ENCODE measurements around the gene MAPK8IP1. TPM values are rescaled to one million over a fixed set of nuclear protein-coding genes. Genes with fewer than 3 reads are reported as not detected.

MAPK8IP1 gene
- total RNA-seq, 1 donor from 2014 or later, result 0.49 TPM

DNA sequence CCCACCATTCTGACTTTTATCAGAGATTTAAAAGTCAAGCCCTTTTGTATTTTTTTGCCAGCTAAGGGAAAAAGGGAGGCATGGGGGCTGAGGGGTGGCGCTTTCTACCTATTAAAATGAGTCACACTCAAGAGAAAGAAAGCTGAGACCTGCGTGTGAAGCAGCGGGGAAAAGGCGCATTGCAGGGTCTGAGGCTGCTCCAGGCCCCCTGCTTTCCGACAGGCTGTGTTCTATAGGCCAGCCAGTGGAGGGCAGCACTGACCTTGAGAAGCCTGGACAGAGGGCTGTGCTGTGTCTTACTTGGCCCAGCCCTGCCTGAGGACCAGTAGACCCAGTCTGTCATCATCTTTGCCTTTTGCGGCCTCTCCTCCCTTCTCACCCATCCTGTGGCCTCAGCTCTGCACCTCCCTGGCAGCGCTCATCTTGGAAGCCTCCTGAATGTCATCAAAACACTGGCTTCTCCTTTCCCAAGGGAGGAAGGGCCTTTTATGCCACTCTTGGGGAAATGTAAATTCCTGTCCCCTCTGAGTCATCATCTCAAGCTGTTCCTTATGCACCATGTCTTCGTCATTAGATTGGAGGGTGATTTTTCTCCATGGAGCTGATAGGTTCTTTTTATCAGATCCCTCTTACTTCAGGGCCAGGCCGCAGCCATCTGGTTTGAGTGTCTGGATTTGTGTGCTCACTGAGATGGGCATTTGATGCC, 12.6 kb upstream of the MAPK8IP1 start:
- Mint-ChIP-seq H3K27ac (no peak overlapping the region), H3K36me3 (ENCODE audit: low read depth) (peaks cover 38% of the 10 kb centered on the region), H3K4me1 (no peaks in the 10 kb centered on the region), H3K27me3 (no peaks in the 10 kb centered on the region), H3K4me3 (no peak overlapping the region), H3K9me3 (no peaks in the 10 kb centered on the region)
- DNase-seq, result peak; percentile 76
- intact Hi-C loops (cut with micrococcal nuclease), result no loop called here

DNA sequence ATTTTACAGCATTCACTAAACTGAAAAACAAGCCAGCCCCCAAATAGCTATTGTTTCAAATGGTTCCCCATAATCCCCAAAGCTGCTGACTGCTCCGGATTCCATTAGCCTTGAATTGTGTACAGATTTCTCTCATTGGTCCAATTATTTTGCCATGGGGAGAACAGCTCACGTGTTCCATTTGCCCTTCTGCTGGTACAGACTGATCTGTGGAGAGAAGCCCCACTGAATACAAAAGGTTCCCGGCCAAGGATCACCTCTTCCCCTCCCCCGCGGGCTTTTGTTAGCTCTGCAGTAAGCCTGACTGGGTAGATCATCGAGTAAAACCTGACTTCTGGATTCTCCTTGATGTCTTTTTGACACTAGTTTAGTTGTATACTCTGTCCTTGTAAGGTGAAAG, 9.1 kb upstream of the MAPK8IP1 start:
- Mint-ChIP-seq H3K27ac (no peak overlapping the region), H3K4me1 (no peaks in the 10 kb centered on the region), H3K4me3 (no peak overlapping the region), H3K36me3 (ENCODE audit: low read depth) (peaks cover 28% of the 10 kb centered on the region), H3K9me3 (no peaks in the 10 kb centered on the region), H3K27me3 (no peaks in the 10 kb centered on the region)
- DNase-seq, result no peak
- intact Hi-C loops (cut with micrococcal nuclease), result no loop called here

DNA sequence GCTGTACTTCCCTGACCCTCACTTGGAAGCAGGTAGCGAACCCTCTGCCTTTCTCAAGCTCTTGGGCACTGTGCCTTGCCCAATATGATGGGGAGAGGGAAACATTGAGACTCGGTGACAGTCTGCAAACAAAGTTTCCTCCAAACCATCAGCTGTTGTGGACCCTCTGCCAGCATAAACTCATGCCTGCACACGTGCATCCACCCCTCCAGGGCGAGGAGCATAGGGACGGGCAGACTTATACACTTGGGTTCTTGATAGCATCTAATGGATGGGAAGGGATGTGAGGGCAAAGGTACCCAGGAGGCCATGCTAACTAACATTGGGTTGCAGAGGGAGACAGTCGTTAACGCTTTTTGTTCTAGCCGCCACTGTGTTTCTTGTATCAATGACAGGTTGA, 8.2 kb upstream of the MAPK8IP1 start:
- H3K4me3 Mint-ChIP-seq, result no peak overlapping the region
- intact Hi-C loops (cut with micrococcal nuclease), result no loop called here
- no peaks in the 10 kb centered on the region for H3K27me3 Mint-ChIP-seq
- H3K9me3 Mint-ChIP-seq, result no peaks in the 10 kb centered on the region
- H3K4me1 Mint-ChIP-seq, result no peaks in the 10 kb centered on the region
- DNase-seq, result no peak
- H3K27ac Mint-ChIP-seq, result no peak overlapping the region
- peaks cover 26% of the 10 kb centered on the region for H3K36me3 Mint-ChIP-seq (ENCODE audit: low read depth)

DNA sequence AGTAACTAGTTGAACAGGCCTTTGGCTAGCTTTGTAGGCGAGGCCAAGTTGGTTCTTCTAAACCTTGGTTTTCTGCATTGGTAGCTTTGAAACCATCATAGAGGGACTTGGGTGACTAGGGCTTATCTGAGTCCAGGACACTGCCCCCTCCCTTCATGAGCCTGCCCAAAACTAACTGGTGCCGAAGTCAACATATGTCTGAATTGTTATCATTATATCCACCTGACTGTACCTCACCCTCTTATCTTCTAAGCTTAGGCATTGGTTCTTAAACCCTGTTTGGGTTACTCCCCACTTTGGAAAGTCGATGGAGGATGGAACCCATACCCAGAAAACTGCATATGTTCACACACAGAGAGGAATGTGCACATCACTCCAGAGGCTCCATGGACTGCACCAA, 7.6 kb upstream of the MAPK8IP1 start:
- Mint-ChIP-seq H3K27me3 (no peaks in the 10 kb centered on the region), H3K27ac (no peak overlapping the region), H3K9me3 (no peaks in the 10 kb centered on the region), H3K4me1 (no peaks in the 10 kb centered on the region), H3K36me3 (ENCODE audit: low read depth) (peaks cover 25% of the 10 kb centered on the region), H3K4me3 (no peak overlapping the region)
- intact Hi-C loops (cut with micrococcal nuclease), result no loop called here
- DNase-seq, result no peak

DNA sequence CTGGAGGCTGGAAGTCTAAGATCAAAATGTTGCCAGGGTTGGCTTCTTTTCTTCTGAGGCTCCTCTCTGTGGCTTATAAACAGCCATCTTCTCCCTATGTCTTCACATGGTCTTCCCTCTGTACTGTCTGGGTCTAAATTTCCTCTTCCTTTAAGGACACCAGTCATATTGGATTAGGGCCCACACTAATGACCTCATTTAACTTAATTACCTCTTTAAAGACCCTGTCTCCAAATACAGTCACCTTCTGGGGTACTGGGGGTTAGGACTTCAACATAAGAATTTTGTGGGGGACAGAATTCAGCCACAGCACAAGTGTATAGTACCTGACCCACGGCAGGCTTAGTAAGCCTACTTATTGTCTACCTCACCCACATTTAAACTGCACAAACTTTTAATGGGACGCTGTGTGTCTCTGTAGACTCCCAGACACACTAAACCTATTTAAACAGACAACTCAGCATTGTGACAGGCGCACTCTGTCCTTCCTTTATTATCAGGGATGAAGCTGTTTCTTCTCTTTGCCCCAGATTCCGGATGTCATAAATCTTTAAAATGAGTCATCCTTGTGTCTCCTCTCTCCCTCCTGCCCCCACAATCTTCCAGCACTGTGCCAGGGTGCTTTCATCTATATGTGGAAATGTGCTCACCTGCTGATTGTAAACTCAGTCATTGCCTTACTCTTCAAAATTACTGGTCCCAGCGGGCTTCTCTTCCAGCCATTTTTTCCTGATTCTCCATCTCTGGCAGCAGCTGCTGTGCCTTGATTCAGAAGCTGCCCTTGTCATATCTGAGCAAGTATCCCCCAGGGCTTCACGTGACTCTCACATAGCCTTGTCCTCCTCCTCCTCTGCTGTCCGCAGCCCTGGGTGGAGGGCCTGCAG, 5.4 kb upstream of the MAPK8IP1 start:
- no peak overlapping the region for H3K4me3 Mint-ChIP-seq
- no peaks in the 10 kb centered on the region for H3K9me3 Mint-ChIP-seq
- intact Hi-C loops (cut with micrococcal nuclease), result no loop called here
- H3K27ac Mint-ChIP-seq, result no peak overlapping the region
- peaks cover 3% of the 10 kb centered on the region for H3K27me3 Mint-ChIP-seq
- H3K4me1 Mint-ChIP-seq, result peaks cover 3% of the 10 kb centered on the region
- H3K36me3 Mint-ChIP-seq (ENCODE audit: low read depth), result peaks cover 20% of the 10 kb centered on the region
- DNase-seq, result no peak

DNA sequence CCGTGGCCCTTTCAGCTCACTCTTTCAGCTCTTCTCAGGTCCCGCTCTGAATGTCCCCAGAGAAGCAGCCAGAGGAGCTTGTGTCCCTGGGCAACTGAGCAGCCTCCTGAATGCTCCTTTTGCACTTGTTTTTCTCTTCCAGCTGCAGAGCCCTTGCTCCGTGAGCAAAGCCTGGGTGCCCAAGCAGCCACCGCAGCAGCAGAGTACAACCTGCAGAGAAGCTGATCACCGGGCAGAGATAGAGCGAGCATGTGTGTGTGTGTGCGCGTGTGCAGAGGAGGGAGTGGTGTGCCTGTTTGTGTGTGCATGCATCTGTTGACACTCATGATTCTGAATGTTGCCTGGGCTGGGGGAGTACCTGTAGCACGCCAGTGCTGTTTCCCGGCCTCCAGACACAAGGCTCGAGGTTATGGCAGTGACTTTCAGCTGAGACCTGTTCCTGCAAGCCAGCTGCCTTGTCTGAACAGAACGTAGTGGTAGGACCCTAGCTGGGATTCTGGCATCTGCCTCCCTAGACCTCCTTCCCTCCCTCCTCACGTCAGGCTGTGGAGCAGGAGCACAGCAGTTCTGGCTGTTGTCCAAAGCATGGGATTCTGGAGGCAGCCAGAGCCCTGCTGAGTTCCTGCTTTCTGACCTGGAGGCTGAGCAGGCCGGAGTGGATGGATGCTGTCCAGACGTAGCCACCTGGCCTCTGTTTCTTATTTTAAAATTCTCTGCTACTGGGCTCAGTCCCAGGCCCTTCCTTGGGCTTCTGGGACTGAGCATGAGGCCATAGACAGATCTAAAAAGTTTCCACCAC, 4.5 kb upstream of the MAPK8IP1 start:
- Mint-ChIP-seq H3K4me3 (no peak overlapping the region), H3K27ac (no peak overlapping the region), H3K36me3 (ENCODE audit: low read depth) (peaks cover 17% of the 10 kb centered on the region), H3K9me3 (no peaks in the 10 kb centered on the region), H3K27me3 (peaks cover 4% of the 10 kb centered on the region), H3K4me1 (peaks cover 6% of the 10 kb centered on the region)
- intact Hi-C loops (cut with micrococcal nuclease), result no loop called here
- DNase-seq, result no peak

DNA sequence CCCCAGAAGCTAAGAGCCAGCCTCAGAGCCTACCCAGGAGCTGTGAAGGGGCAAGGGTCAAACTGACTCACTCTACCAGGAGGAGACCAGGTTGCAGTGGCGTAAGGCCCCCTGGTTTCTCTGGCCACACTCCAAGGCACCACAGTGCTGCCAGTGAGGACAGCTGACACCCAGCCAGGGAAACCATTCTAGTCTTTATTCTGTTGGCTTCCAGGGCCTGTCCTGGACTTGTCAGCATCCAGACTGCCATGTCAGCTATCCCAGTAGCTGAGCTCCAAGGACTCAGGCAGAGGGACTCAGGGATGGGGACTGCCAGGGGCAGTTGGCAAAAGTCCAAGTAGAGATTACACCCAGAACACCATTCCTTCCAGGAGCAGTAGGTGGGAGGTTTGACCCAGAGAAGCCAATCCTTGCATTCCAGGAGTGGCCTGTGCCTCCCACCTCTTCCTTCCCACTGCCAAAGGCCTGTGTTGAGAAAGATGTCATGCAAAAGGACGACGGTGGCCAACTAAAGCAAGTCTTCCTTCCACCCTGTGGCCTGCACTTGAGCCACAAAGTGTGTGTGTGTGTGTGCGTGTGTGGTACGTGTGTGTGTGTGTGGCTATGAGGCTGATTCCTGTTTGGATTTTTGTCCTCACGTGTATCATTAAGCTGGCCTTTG, 3.6 kb upstream of the MAPK8IP1 start:
- Mint-ChIP-seq H3K36me3 (ENCODE audit: low read depth) (peaks cover 13% of the 10 kb centered on the region), H3K27me3 (peaks cover 4% of the 10 kb centered on the region), H3K4me1 (peaks cover 6% of the 10 kb centered on the region), H3K4me3 (no peak overlapping the region), H3K9me3 (no peaks in the 10 kb centered on the region), H3K27ac (no peak overlapping the region)
- intact Hi-C loops (cut with micrococcal nuclease), result no loop called here
- DNase-seq, result no peak

DNA sequence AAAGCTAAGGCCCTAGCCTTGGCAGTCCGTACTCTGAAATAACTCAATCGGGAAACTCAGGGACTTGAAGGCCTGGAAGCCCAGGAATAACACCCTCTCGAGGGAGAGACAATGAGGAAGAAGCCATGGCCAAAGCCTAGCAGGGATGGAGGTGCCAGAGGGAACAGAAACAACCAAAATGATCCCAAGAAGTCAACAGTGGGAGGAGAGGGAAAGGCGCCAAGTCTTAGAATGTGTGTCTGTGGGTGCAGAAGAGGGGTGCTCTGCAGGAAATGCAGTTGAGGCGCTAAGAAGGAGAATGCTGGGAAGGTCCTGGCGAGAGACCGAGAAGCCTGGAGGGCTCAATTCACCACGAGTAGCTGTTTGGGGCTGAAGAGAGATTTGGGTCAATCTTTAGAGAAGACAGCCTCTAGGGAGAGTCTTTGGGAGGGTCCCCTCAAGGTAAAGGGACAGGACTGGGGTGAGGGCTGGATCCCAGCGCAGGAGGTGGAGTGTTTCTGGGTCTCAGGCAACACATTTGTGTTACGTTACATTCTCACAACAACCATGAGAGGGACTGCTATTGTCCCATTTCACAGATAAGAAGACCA, 760 bp upstream of the MAPK8IP1 start:
- no peak for DNase-seq
- Mint-ChIP-seq H3K4me3 (peak overlapping the region; percentile 79), H3K27me3 (peaks cover 10% of the 10 kb centered on the region), H3K27ac (no peak overlapping the region), H3K4me1 (peaks cover 6% of the 10 kb centered on the region), H3K36me3 (ENCODE audit: low read depth) (peaks cover 1% of the 10 kb centered on the region), H3K9me3 (no peaks in the 10 kb centered on the region)
- intact Hi-C loops (cut with micrococcal nuclease), result loop anchor here (1.0 to 5.0 kb wide), 2 partner anchors 34 to 37 kb away; partner anchors contain the start of gene CRY2

DNA sequence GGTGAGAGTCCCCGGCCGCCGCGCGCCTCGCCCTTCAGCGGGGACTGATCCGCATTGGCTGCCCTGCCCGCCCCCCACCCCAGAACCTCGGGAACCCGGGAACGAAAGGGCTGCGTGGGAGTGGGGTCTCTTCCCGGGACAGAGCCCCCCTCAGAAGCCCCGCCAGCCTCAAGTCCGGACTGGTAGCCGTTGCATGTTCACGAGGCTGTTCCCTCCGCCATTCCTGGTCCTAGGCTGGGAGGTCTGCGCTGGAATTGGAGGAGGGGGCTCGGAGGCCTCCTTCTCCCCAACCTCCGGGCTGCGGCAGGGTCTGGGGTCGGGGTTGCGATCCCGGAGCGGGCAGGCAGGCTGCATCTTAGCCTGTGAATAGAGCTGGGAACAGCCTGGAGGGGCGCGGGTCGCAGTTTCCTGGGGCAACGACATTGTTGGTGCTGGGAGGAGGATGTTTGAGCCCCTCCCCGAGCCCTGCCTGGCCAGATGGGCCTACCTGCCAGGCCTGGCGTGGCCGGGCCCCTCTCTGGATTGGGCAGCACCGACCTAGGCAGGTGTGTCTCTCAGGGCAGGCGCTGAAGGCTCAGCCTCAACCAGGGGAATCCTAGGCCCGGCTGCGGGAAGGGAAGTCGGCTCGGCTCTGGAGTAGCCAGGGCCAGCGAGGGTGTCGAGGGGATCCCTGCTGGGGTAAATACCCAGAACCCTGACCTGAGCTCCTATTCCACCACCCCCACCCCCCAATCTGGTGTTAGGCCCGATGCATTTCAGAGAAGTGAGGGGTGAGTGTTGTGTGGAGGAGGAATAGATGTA, 670 bp downstream of the MAPK8IP1 start:
- peak overlapping the region; percentile 28 for H3K4me3 Mint-ChIP-seq
- H3K4me1 Mint-ChIP-seq, result peaks cover 6% of the 10 kb centered on the region
- H3K27ac Mint-ChIP-seq, result no peak overlapping the region
- DNase-seq, result no peak
- H3K27me3 Mint-ChIP-seq, result peaks cover 10% of the 10 kb centered on the region
- intact Hi-C loops (cut with micrococcal nuclease), result loop anchor here (1.0 to 5.0 kb wide), 2 partner anchors 32 to 39 kb away; partner anchors contain the start of gene CRY2
- no peaks in the 10 kb centered on the region for H3K36me3 Mint-ChIP-seq (ENCODE audit: low read depth)
- no peaks in the 10 kb centered on the region for H3K9me3 Mint-ChIP-seq

DNA sequence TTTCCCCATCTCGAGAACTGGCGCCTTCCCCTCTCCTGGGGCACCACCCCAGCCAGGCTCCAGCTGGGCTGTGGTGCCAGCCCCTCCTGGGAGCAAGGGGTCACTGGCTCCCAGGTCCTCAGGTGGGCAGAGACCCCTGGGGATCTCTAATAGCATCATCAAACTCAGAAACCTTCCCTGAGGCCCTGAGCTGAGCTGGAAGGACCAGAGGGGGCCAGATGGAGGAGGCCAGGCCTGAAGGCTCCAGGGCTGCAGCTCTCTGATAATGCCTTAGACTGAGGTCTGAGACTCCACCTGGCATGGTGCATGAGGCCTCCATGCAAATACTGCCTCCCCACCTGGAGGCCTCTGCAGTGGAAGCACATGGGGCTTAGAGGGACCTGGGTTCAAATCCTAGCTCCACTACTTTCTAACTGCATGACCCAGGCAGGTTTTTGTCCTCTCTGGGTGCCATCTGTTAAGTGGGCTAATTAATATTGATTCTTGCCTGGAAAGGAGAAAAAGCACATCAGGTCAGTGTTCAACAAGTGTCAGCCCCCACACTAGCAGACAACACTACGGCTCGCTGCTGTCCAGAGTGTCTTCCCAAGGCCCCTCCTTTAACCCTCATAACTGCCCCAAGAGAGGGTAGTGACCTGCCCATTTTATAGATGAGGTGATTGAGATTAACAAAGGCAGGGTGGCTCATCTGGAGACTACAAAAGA, 1.5 kb downstream of the MAPK8IP1 start:
- peaks cover 6% of the 10 kb centered on the region for H3K4me1 Mint-ChIP-seq
- no peaks in the 10 kb centered on the region for H3K36me3 Mint-ChIP-seq (ENCODE audit: low read depth)
- no peaks in the 10 kb centered on the region for H3K9me3 Mint-ChIP-seq
- peaks cover 10% of the 10 kb centered on the region for H3K27me3 Mint-ChIP-seq
- no peak for DNase-seq
- intact Hi-C loops (cut with micrococcal nuclease), result loop anchor here (5.0 kb wide), 1 partner anchor 40 kb away; the partner anchor contains the start of gene CRY2
- peak overlapping the region; percentile 28 for H3K4me3 Mint-ChIP-seq
- H3K27ac Mint-ChIP-seq, result no peak overlapping the region

DNA sequence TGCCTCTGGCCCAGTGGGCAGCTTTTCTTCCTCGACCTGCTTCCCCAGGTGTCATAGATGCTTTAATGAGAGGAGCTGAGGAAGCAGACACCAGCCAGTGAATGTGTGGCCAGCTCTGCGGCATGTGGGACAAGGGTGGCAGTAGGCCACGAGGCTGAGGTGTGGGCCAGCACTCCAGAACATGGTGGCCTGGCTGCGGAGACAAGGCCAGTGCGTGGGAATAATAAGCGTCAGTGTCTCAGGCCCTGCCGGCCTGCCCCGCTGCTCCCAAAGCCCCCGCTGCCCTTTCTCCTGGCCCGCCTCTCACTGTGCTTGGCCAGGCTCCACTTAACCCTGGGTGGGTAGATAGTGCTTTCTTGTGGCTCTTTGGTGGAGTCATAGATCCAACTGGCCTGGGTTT, 2.1 kb downstream of the MAPK8IP1 start:
- no peak for DNase-seq
- H3K27me3 Mint-ChIP-seq, result peaks cover 10% of the 10 kb centered on the region
- peaks cover 6% of the 10 kb centered on the region for H3K4me1 Mint-ChIP-seq
- no peaks in the 10 kb centered on the region for H3K9me3 Mint-ChIP-seq
- H3K27ac Mint-ChIP-seq, result no peak overlapping the region
- intact Hi-C loops (cut with micrococcal nuclease), result loop anchor here (5.0 kb wide), 1 partner anchor 40 kb away; the partner anchor contains the start of gene CRY2
- no peaks in the 10 kb centered on the region for H3K36me3 Mint-ChIP-seq (ENCODE audit: low read depth)
- no peak overlapping the region for H3K4me3 Mint-ChIP-seq

DNA sequence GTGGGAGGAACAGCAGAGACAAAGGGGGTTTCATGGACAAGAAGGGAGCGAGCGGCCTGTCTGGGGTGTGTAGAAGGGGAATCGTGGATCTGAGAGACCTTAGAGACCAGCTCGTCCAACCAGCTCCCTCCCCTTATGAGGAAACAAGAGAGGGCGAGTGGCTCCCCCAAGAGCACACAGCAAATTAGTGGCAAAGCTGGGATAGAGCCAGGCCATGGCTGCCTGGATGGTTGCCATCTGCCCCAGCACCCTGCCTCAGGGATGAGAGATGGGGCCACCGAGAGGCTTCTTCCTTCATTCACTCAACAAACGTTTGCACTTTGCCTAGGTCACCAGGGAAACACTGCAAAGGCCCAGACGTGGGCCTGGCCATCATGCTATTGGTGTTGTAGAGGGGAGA, 4.1 kb downstream of the MAPK8IP1 start:
- H3K9me3 Mint-ChIP-seq, result no peaks in the 10 kb centered on the region
- no peak for DNase-seq
- no peak overlapping the region for H3K4me3 Mint-ChIP-seq
- peaks cover 14% of the 10 kb centered on the region for H3K27me3 Mint-ChIP-seq
- H3K4me1 Mint-ChIP-seq, result peaks cover 4% of the 10 kb centered on the region
- intact Hi-C loops (cut with micrococcal nuclease), result loop anchor here (5.0 kb wide), 1 partner anchor 42 kb away; the partner anchor contains the start of gene CRY2
- H3K36me3 Mint-ChIP-seq (ENCODE audit: low read depth), result no peaks in the 10 kb centered on the region
- H3K27ac Mint-ChIP-seq, result no peak overlapping the region

Data from activated CD4-positive, alpha-beta T cell treated with anti-CD3 and anti-CD28 coated beads, Interleukin-2, amount 10 ng/mL, durations not matched to agents 24 days and 14 days (primary cell).